ENCODE measurements around the gene CDH13.
A peak's percentile ranks its signal among the peaks of the same experiment; 100 is the strongest.

Gene CDH13

DNA sequence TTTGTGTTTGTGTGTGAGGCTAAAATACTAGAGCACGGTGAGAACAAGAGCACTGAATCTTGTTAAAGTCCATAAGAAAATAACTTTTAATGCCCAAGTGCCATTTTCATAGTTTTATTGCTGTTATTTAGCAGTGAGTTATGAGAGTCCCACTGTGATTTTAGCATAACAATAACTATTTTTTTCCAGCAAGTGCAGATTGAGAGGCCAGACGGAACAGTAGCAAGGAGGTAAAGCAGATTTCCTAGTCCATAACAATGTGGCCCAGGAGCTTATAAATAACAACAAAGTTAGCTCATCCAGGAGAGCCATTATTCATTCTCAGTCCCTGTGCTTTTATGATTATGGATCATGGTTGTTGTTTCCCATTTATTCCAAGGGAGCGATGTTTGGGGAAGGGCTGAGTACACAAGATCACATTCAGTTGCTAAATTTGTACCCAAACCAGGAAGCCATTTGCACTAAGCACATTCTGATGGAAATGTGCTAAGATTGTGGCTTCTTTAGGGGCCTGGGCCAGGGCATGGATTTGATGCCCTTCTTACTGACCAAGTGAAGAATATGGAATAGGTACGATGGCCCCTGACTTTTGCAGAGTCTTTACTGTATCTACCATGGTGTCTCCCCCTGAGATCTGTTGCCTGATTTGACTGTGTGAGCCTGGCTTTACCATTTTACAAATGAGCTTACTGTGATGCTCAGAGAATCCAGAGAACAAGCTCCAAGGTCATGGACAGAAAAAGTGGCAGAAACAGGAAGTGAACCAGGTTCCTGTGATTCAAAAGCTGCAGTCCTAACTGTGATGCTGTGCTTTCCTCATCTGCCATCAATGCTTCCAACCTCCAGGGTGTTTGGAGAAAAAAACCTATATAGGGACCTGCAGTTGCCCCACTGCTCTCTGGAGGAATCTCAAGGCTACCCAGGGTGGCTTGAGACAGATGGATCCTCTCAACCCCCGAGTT is 976.3 kb downstream of the CDH13 start:
- peak in 1 of 3 donors; percentile 1 for DNase-seq

DNA sequence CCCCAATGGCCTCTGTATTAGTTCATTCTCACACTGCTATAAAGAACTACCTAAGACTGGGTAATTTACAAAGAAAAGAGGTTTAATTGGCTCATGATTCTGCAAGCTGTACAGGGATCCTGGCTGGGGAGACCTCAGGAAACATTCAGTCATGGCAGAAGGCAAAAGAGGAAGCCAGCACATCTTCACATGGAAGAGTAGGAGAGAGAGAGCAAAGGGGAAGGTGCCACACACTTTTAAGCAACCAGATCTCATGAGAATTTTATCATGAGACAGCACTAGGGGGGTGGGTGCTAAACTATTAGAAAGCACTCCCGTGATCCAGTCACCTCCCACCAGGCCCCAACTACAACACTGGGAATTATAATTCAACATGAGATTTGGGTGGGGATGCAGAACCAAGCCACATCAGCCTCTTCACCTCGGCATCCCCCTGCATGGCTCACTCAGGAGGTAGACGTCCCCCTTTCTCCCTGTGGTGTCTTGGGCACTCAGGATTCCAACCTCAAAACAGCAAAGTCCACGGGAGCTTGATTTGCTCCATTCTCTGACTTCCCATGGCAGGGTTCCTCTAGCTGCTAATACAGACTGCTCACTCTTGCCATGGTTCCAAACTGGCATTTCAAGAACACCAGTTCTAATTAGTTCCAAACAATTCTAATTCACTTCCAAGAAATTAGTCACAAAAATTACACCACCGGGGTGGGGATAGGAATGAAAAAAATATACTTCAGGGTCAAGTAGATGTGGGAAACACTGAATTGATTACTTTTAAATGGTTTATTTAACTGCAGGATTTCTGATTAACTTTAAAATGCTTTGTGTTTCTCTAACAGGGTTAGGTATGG is 977.2 kb downstream of the CDH13 start:
- peak in 2 of 3 donors; percentile 6 to 11 for DNase-seq

DNA sequence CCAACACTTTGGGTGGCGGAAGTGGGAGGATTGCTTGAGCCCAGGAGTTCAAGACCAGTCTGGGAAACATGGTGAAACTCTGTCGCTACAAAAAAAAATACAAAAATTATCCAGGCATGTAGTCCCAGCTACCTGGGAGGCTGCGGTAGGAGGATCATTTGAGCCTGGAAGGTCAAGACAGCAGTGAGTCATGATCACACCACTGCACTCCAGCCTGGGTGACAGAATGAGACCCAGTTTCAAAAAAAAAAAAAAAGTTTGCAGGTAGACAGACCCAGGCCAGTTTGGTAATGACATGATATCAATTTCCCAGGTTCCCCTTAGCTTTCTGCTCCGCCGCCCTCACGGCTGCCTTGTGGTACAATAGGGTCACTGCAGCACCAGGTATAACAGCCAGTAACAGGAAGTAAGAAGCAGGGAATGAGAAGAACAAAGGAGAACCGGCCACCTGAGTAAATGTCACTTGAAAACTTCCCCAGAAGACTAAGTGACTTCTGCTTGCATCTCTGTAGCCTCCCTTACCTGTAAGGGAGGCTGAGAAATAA is 979.8 kb downstream of the CDH13 start:
- DNase-seq: no peak

DNA sequence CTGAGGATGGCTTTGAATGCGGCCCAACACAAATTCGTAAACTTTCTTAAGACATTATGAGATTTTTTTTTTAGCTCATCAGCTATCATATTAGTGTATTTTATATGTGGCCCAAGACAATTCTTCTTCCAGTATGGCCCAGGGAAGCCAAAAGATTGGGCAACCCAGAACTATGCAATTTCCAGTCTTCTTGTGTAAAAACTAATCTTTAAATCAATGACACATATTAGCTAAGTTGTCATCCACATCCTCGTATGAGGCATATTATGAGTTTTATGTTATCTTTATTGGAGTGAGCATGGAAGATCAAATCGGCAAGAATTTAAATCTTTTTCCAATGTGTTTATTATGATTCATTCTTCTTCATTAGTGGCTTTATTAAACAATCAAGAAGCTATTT is 982.4 kb downstream of the CDH13 start:
- no peak for DNase-seq

DNA sequence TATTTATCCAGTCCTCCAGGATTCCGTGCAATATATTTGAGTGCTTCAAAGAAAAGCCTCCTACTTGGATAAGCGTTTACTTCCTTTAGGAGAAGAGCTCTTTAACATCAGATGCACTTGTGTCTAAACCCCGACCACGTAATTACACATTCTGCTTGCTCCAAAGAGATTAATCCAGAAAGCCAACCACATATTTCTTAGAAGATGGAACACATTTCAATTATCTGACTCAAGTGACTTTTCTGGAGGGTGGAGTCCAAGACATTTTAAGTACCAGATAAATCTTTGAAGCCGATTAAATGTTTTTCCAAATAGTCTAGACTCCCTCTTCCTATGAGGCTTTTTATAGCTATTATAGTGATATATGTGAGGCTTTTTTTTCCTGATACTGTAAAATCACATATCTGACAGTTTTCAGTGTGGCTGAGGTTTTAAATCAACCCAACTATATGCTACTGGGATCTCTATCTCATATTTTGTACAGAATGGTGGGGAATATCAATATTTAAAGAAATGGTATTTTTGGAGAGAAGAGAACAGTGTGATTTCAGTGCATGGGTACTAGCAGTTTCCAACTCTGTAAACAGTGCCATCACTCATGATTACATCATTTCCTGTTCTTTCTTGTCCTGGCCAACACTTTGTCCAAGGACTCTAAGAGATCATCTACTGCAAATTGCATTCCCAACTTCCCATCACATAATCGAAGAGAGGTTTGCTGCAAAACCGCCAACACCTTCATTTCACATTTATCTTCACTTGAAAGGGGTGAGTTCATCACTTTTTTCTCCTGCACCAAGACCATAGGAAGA is 988.6 kb downstream of the CDH13 start:
- DNase-seq: no peak

DNA sequence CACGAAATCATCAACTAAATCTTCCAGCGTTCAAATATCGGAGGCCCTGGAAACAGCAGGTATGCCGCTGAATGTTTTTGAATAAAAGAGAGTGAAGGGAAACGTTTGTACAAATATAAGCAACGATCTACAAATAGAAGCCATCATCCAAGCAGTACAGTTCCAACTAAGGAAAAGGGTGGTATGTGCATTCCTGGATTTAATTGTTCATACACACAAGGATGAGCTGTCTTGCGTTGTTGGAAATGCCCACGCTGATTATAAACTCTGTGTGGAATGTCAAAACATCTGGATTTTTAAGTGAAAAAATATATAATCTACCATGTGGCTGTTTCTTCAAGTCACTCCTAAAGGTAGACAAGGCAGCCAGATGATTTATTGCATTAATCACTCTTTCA is 989.2 kb downstream of the CDH13 start:
- DNase-seq: no peak

DNA sequence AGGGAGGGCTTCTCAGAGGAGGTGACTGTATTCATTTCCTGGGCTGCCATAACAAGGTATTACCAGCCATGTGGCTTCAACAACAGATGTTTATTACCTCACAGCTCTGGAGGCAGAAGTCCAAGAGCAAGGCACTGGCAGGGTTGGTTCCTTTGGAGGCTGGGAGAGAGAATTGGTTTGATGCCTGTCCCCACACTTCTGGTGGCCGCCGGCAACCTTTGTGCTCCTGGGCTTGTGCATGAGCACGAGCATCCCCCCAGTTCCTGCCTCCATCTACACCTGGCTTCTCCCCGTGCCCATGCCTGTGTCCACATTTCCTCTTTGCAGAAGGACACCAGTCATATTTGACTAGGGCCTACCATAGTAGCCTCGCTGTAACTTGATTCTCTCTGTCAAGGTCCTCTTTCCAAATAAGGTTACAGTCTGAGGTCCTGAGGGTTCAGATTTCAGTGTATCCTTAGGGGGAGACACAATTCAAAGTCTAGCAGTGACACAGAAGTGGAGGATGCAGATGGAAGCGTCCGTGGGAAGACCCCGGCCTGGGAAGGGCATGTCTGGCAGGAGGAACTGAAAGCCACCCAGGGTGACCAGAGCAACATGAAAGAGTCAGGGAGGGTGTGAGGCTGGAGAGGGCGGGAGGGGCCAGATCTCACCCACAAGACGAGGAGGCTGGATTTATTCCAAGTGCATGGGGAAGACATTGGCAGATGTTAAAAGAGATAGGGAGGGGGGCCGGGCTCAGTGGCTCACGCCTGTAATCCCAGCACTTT is 992.8 kb downstream of the CDH13 start:
- no peak for DNase-seq

DNA sequence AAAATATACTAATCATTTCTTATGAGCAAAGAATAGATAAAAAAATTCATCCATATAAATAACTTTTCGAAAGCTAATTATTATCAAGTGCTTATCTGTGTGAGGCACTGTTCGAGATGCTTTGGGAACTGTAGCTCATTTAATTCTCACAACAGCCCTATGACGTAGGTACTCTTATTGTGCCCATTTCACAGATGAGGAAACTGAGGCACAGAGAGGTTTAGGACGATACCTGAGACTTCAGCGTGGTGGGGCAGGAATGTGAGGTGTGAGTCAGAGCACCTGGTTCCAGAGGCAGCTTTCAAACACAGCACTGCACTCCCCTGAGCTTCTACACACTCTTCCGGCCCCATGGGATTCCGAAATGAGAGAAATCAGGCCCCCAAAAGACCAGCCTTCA is 995.2 kb downstream of the CDH13 start:
- DNase-seq: no peak

DNA sequence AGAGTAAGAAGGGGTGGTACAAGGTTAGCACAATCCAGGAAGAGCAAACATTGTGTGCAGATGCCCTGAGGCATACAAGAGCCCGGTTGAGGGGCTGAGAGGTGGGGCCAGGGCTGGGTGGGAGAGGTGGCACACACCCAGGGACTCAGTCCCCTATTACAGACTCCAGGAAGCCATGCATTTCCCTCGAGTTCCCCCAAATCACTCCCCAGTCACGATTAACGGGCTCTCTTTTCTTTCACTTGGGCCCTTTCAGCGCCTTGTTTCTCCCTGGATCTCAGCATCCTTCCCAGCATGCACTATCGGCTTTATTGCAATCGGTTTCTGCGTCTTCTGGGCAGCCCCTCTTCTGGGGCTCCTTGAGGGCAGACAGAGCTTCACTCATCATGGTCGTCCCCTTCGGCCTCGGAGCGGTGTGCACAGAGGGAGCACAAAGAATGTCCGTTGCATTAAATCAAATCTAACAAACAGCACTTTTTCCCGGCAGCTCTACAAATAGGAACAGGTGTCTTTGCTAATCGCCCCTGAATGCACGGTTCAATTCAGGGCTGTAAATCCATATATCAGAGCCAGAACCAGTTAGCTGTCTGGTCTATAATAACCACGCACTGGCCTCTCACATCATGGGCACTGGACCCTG is 996.4 kb downstream of the CDH13 start:
- DNase-seq: no peak

DNA sequence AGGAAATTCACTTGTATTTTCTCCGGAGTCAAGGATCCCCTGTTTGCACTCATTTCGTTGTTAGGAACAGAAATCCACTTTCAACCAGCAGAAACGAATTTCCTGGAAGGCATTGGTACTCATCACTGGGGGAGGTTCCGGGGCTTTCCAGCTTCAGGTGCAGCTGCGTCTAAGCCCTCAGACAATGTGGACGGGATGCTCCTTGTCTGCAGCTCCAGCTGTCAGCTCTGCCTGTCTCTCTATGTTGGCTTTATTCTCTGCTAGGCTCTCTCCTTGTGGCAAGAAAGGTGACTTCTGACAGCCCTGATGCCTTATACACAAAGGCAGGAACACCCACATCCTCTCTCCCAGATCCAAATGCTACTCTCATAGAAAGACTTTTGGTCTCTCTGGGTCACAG is 997.1 kb downstream of the CDH13 start:
- DNase-seq: no peak

DNA sequence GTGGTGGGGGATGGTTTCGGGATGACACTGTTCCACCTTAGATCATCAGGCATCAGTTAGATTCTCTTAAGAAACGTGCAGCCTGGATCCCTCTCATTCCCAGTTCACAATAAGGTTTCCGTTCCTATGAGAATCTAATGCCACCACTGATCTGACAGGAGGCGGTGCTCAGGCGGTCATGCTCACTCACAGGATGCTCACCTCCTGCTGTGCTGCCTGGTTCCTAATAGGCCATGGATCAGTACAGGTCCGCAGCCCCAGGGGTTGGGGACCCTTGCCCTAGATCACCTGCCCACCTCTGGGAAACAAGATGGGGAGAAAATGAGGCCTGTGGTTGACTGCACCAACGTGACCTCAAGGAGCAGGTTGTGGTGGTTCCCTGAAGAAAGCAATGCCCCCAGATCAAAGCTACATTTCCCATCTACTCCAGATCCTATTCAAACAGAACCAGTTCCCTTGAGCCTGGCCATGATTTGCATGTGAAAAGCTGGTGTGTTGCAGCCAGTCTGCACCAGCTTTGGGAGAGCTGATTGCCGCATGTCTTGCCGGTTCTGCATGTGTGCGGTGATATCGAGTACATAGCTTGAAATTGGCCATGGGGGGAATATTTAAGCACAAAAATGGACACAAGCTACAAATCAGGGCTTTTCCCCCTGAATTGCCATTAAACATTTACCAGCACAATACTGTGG is 997.8 kb downstream of the CDH13 start:
- DNase-seq: no peak

DNA sequence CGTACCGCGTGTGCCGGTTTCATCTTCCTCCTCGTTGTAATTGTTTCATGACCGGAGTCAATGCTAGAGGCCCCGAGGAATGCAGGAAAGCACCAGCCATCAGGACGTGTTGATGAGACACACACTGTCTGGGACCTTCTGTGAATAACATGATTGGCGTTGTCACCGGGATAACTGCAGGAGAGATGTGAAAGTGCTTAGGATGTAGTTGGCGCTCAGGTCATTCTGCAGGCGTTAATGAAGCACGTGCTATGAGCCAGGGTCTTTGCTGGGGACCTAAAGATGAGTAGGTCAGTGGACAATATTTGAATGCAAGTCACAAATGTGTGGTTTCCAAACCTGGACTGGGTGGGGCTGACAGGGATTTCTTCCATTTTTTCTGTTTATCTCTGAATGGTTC is 999.4 kb downstream of the CDH13 start:
- no peak for DNase-seq

DNA sequence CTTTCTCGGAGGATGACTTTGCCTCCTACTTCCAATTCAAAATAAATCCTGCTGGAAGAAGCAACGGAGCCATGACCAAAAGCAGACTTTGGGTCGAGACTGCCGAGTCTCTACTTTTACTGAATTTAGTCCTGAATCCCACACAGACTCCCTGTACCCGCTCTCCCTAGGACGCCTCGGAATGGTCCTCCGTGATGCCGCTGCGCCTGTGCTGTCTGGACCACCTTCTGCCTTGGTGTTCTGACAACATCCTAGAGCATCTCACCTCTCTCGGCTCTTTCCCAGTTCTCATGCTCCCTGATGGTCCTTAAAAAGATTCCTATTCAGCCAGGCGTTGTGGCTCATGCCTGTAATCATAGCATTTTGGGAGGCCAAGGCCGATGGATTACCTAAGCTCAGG is 999.9 kb downstream of the CDH13 start:
- no peak for DNase-seq

DNA sequence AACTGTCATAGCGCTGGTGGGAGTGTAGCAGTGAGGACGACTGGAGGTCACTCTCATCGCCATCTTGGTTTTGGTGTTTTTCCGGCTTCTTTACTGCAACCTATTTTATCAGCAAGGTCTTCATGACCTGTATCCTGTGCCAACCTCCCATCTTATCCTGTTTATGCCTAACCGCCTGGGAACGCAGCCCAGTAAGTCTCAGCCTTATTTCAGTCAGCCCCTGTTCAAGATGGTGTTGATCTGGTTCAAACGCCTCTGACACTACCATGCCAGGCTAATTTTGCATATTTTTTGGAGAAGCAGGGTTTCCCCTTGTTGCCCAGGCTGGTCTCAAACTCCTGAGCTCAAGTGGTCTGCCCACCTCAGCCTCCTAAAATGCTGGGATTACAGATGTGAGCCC is 1001.2 kb downstream of the CDH13 start:
- DNase-seq: no peak

DNA sequence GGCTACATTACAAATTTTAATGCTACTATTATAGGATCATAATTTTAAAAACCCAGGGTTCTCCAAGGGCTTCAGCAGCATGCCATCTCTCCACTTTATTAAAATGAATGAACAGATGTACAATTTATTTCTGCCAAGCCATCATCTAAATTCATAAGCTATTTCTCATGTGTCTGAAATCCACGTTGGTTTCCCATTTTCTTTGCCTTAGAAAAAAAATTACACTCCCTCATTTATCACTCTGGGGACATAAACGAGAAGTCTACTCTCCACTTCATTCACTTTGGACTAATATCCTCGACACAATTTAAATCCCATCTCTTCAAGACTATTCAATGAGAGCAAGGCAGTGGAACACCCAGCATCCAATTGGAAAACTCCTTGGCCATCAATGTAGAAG is 1002.7 kb downstream of the CDH13 start:
- DNase-seq: no peak

DNA sequence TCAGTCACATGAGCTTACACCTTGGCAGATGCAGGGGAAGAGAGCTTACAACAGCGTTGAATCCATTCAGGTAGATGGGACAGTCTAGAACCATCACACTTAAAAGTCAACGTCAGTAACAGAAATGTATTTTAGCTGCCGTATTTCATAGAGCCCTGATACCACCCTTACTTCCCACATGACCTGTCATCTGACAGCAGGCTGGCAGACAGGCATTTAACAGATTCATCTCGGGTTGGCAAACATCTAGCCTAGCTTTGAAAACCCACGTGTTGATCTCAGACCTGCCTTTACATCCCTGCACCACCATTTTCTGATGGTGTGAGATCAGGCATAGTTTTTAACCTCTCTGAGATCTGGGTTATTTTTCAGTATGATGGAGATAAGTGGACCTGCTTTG is 1003.1 kb downstream of the CDH13 start:
- DNase-seq: no peak

DNA sequence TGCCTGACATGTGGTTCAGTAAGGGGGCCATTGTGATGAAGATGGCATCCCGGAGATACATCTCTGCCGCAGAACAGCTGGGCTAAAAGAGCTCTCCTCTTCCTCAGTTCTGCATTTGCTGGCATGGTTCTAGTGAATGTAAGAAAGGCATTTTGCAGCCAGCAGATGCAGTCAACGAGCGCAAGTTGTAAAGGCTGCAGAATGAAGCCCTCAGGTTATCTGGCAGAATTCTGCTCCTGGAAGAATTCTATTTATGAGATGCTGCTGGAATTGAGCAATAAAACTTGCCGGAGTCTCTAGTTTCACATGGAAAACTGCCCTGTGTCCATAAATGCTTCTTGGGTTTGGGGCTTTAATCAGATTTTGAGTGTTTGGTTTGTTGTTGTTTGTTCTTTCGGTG is 1004.2 kb downstream of the CDH13 start:
- no peak for DNase-seq

DNA sequence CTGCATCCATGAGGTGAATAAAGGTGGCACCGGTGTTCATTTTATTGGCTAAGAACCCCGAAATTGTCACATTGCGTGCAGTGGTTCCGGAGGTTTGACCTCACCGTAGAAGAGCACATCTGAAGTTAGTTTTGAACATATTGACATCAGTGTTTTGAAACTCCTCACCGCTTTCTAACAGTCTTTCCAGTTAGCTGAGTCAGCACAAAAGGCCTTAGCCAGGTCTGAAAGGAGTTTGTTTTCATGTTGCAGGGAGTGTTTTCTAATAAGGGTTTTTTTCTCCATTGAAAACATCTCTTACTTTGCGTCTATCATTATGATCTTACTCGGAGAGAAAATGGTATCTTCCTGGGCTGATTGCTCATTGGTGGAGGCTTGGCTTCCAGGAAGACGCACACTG is 1006.5 kb downstream of the CDH13 start:
- DNase-seq: no peak

DNA sequence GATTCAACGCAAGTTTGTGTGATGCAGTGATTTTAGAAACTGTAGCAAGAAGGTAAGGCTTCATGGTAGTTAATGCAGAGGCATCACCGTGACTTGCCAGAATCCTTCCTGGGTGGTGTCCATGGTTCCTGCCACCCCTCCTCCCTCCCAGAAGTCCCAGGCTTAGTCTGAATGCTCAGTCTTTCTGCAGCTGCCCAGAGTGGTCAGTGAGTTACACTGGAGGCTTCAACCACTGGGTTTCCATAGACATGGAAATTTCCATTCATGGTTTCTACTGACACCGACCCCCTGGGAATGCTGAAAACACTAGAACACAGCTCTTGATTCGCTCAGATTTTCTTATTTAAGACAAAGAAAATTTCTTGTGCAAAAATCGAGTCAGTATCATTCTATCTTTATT is 1021.6 kb downstream of the CDH13 start:
- no peak for DNase-seq

DNA sequence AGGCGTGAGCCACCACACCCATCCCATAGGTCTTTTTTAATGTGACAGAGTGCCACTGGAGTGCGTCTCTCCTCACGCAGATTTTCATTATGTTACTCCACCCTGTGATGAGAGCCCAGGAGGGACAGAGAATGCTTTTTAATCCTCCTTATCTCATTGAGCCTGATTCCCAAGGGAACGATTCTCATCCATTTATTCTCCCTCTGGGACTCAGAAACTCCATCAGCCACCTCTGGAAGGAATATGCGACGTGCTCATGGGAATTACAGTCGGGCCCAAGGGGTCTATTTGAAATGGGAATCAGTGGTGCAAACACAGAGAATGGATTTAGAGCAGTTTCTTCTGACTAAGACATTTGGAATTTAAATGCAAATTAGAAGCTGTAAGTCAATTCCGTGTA is 1025.1 kb downstream of the CDH13 start:
- no peak for DNase-seq

DNA sequence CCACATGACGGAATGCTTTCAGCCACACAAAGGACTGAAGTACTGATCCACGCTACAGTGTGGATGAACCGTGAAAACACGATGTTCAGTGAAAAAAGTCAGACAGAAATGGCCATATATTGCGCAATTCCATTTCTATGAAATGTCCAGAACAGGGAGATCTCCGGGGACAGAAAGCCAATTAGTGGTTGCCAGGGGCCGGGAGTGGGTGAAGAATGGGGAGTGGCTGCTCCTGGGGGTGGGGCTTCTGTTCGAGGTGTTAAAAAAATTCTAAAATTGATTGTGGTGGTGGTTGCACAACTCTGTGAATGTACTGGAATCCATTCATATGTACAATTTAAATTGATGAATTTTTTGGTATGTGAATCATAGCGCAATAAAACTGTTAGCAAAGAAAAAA is 1026.2 kb downstream of the CDH13 start:
- DNase-seq: no peak

Measured in suppressor macrophage treated with lipopolysaccharide for 1 hour (primary cell).